ENCODE data around the gene MBNL3.

Gene MBNL3

GRCh38 chrX:132480581-132481203 is 8.1 kb downstream of the MBNL3 start:
- no peaks in the 10 kb centered on the region for H3K27me3 ChIP-seq
- no peaks in the 10 kb centered on the region for H3K9me3 ChIP-seq
- peak overlapping the region; percentile 48 to 58 for H3K4me3 ChIP-seq (ENCODE audit: low read depth in 1 of 2, low read length in 1 of 2)
- peaks cover 19 to 26% of the 10 kb centered on the region in 2 experiments for H3K4me1 ChIP-seq (ENCODE audit: control insufficient read depth in 1 of 2, insufficient read depth in 1 of 2, low read depth in 1 of 2, low read length in 1 of 2)
- no peak for TF ChIP-seq CTCF (IDR thresholded peaks at IDR 0.05)
- peak overlapping the region; percentile 75 for H3K27ac ChIP-seq
- H3K36me3 ChIP-seq, result no peaks in the 10 kb centered on the region

GRCh38 chrX:132474544-132475248 is 14.1 kb downstream of the MBNL3 start:
- no peaks in the 10 kb centered on the region for H3K27me3 ChIP-seq
- no peak overlapping the region for H3K4me3 ChIP-seq (ENCODE audit: low read depth in 1 of 2, low read length in 1 of 2)
- H3K36me3 ChIP-seq, result no peaks in the 10 kb centered on the region
- H3K9me3 ChIP-seq, result no peaks in the 10 kb centered on the region
- TF ChIP-seq CTCF (IDR thresholded peaks at IDR 0.05), result no peak
- H3K4me1 ChIP-seq (ENCODE audit: control insufficient read depth in 1 of 2, insufficient read depth in 1 of 2, low read depth in 1 of 2, low read length in 1 of 2), result peaks cover 17 to 18% of the 10 kb centered on the region in 2 experiments
- H3K27ac ChIP-seq, result peak overlapping the region; percentile 55

- Histone ChIP-seq H3K36me3 (no peaks in the 10 kb centered on the region), H3K4me1 (ENCODE audit: control insufficient read depth in 1 of 2, insufficient read depth in 1 of 2, low read depth in 1 of 2, low read length in 1 of 2) (peaks cover 13 to 15% of the 10 kb centered on the region in 2 experiments), H3K27ac (no peak overlapping the region), H3K4me3 (ENCODE audit: low read depth in 1 of 2, low read length in 1 of 2) (no peak overlapping the region), H3K27me3 (no peaks in the 10 kb centered on the region), H3K9me3 (no peaks in the 10 kb centered on the region)
- no peak for TF ChIP-seq CTCF (IDR thresholded peaks at IDR 0.05)
Observed at GRCh38 chrX:132472397-132472796, 16.4 kb downstream of the MBNL3 start.

GRCh38 chrX:132470831-132471230 is 18.0 kb downstream of the MBNL3 start:
- Histone ChIP-seq H3K36me3 (no peaks in the 10 kb centered on the region), H3K27me3 (no peaks in the 10 kb centered on the region), H3K27ac (no peak overlapping the region), H3K4me3 (ENCODE audit: low read depth in 1 of 2, low read length in 1 of 2) (no peak overlapping the region), H3K4me1 (ENCODE audit: control insufficient read depth in 1 of 2, insufficient read depth in 1 of 2, low read depth in 1 of 2, low read length in 1 of 2) (peaks cover 13 to 15% of the 10 kb centered on the region in 2 experiments), H3K9me3 (no peaks in the 10 kb centered on the region)
- no peak for TF ChIP-seq CTCF (IDR thresholded peaks at IDR 0.05)

- H3K4me1 ChIP-seq (ENCODE audit: control insufficient read depth in 1 of 2, insufficient read depth in 1 of 2, low read depth in 1 of 2, low read length in 1 of 2), result peaks cover 9 to 12% of the 10 kb centered on the region in 2 experiments
- TF ChIP-seq CTCF (IDR thresholded peaks at IDR 0.05), result no peak
- no peak overlapping the region for H3K4me3 ChIP-seq (ENCODE audit: low read depth in 1 of 2, low read length in 1 of 2)
- no peaks in the 10 kb centered on the region for H3K27me3 ChIP-seq
- no peak overlapping the region for H3K27ac ChIP-seq
- no peaks in the 10 kb centered on the region for H3K9me3 ChIP-seq
- H3K36me3 ChIP-seq, result no peaks in the 10 kb centered on the region
Observed at GRCh38 chrX:132470179-132470578, 18.7 kb downstream of the MBNL3 start.
